Smooth muscle cell (in vitro differentiated cells): Measurements from ENCODE around the gene MED22. TPM values are rescaled to one million over a fixed set of nuclear protein-coding genes. Genes with fewer than 3 reads are reported as not detected.

Experiments used
- DNase-seq: peaks from one replicate; lab custom pipeline; 2025; ENCODE audit not compliant: unreplicated experiment; lab: John Stamatoyannopoulos, UW
- H2AFZ ChIP-seq: fragments of 200-600 bp; sonication (generic); 2 replicates; pipeline ENCODE4 v1.6.0; 2016; ENCODE audit warnings: antibody characterized with exemption, low read depth, mild to moderate bottlenecking
- H3F3A ChIP-seq: fragments of 200-600 bp; sonication (generic); 2 replicates; pipeline ENCODE4 v1.6.0; 2017; ENCODE audit warnings: antibody characterized with exemption, low read depth
- H3K27ac ChIP-seq: fragments of 200-600 bp; sonication (generic); 2 replicates; pipeline ENCODE4 v1.5.1; 2016; ENCODE audit warnings: low read depth, mild to moderate bottlenecking
- H3K27me3 ChIP-seq: fragments of 200-600 bp; sonication (generic); 2 replicates; pipeline ENCODE4 v1.6.1; 2016; ENCODE audit warnings: low read depth, mild to moderate bottlenecking
- H3K36me3 ChIP-seq: fragments of 200-600 bp; sonication (generic); 2 replicates; pipeline ENCODE4 v1.5.1; 2016; ENCODE audit warnings: low read depth
- H3K4me1 ChIP-seq: fragments of 200-600 bp; sonication (generic); 2 replicates; pipeline ENCODE4 v1.5.1; 2016; ENCODE audit warnings: low read depth
- H3K4me2 ChIP-seq: fragments of 200-600 bp; sonication (generic); 2 replicates; pipeline ENCODE4 v1.6.0; 2016; ENCODE audit warnings: mild to moderate bottlenecking
- H3K4me3 ChIP-seq: fragments of 200-600 bp; sonication (generic); 2 replicates; pipeline ENCODE4 v1.5.1; 2016; ENCODE audit warnings: mild to moderate bottlenecking
- H3K79me2 ChIP-seq: fragments of 200-600 bp; sonication (generic); 2 replicates; pipeline ENCODE4 v1.6.0; 2016; ENCODE audit warnings: low read depth, mild to moderate bottlenecking
- H3K9ac ChIP-seq: fragments of 200-600 bp; sonication (generic); 2 replicates; pipeline ENCODE4 v1.6.0; 2016; ENCODE audit warnings: low read depth
- H3K9me3 ChIP-seq: fragments of 200-600 bp; sonication (generic); replicated peaks from 2 replicates; pipeline ENCODE4 v1.5.1; 2016; ENCODE audit warnings: low read depth
- H4K20me1 ChIP-seq: fragments of 200-600 bp; sonication (generic); 2 replicates; pipeline ENCODE4 v1.6.0; 2016; ENCODE audit warnings: low read depth
- WGBS: methylation state at CpG from one replicate; pipeline ENCODE4 v1.1.7; 2016; ENCODE audit warnings: low lambda C conversion rate; 5-methylcytosine and 5-hydroxymethylcytosine counted together
- polyA plus RNA-seq: library from polyadenylated mRNA; unstranded; fragments of >200 nt; fragmentation: Nextera tagmentation; extraction: Ambion mirVana; gene quantifications from 2 replicates; pipeline ENCODE4 v1.2.1, GENCODE V29; 2016
- total RNA-seq: library from RNA; depleted of rRNA; stranded (reverse); fragments of >200 nt; gene quantifications from 2 replicates; pipeline ENCODE4 v1.2.3, GENCODE V29; 2014
- TF ChIP-seq, protein P1 (sequence below): fragments of 200-600 bp; sonication (generic); IDR thresholded peaks from 2 replicates; pipeline ENCODE4 v1.5.1; 2017; ENCODE audit warnings: borderline replicate concordance, mild to moderate bottlenecking, antibody characterized with exemption; ENCODE audit not compliant: insufficient read depth, poor library complexity, severe bottlenecking

Gene MED22
- total and polyA plus RNA-seq, 2 experiments from 2014 or later = 9.0 to 17.9 TPM

GRCh38 chr9:133352635-133353340 lies 4.9 kb upstream of the MED22 start:
- no peak overlapping the region for H3K4me2 ChIP-seq
- H3F3A ChIP-seq = peaks cover 57% of the 10 kb centered on the region
- WGBS = 93% methylated on average over 8 of the region's 8 CpGs
- peaks cover 43% of the 10 kb centered on the region for H3K79me2 ChIP-seq
- TF ChIP-seq, protein P1, sequence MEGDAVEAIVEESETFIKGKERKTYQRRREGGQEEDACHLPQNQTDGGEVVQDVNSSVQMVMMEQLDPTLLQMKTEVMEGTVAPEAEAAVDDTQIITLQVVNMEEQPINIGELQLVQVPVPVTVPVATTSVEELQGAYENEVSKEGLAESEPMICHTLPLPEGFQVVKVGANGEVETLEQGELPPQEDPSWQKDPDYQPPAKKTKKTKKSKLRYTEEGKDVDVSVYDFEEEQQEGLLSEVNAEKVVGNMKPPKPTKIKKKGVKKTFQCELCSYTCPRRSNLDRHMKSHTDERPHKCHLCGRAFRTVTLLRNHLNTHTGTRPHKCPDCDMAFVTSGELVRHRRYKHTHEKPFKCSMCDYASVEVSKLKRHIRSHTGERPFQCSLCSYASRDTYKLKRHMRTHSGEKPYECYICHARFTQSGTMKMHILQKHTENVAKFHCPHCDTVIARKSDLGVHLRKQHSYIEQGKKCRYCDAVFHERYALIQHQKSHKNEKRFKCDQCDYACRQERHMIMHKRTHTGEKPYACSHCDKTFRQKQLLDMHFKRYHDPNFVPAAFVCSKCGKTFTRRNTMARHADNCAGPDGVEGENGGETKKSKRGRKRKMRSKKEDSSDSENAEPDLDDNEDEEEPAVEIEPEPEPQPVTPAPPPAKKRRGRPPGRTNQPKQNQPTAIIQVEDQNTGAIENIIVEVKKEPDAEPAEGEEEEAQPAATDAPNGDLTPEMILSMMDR = no peak
- no peak overlapping the region for H3K4me3 ChIP-seq
- DNase-seq = no peak
- H2AFZ ChIP-seq = no peak overlapping the region
- no peak overlapping the region for H3K9ac ChIP-seq
- no peak overlapping the region for H3K27ac ChIP-seq
- peaks cover 19% of the 10 kb centered on the region for H3K4me1 ChIP-seq
- H3K27me3 ChIP-seq = no peaks in the 10 kb centered on the region
- no peaks in the 10 kb centered on the region for H3K9me3 ChIP-seq
- peaks cover 60% of the 10 kb centered on the region for H4K20me1 ChIP-seq
- H3K36me3 ChIP-seq = no peaks in the 10 kb centered on the region

GRCh38 chr9:133351908-133352634 lies 4.1 kb upstream of the MED22 start:
- peaks cover 17% of the 10 kb centered on the region for H3K4me1 ChIP-seq
- DNase-seq = no peak
- no peak overlapping the region for H3K4me2 ChIP-seq
- no peaks in the 10 kb centered on the region for H3K27me3 ChIP-seq
- no peak overlapping the region for H3K27ac ChIP-seq
- peaks cover 57% of the 10 kb centered on the region for H3F3A ChIP-seq
- no peak overlapping the region for H2AFZ ChIP-seq
- peaks cover 46% of the 10 kb centered on the region for H3K79me2 ChIP-seq
- no peak overlapping the region for H3K4me3 ChIP-seq
- H3K9ac ChIP-seq = no peak overlapping the region
- no peaks in the 10 kb centered on the region for H3K9me3 ChIP-seq
- TF ChIP-seq, protein P1 = peak; percentile 46
- 84% methylated on average over 14 of the region's 14 CpGs for WGBS
- no peaks in the 10 kb centered on the region for H3K36me3 ChIP-seq
- peaks cover 53% of the 10 kb centered on the region for H4K20me1 ChIP-seq

DNA sequence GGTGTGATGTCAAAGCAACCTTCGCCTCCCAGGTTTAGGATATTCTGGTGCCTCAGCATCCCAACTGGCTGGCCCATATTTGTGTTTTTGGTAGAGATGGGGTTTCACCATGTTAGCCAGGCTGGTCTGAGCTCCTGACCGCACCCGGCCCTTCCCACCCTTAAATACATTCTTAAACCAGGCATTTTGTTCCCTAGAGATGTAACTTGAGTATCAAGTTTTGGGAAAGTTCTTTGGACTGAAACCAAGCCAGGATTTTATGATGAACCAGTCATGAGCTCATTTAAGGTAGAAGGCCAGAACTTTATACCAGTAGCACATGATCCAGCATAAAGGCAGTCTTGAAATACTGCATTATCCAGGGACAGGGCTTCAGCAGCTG lies 3.6 kb upstream of the MED22 start:
- Histone ChIP-seq H2AFZ (no peak overlapping the region), H3K36me3 (no peaks in the 10 kb centered on the region), H3F3A (peaks cover 57% of the 10 kb centered on the region), H4K20me1 (peaks cover 57% of the 10 kb centered on the region), H3K4me3 (no peak overlapping the region), H3K9me3 (no peaks in the 10 kb centered on the region), H3K4me1 (peaks cover 19% of the 10 kb centered on the region), H3K4me2 (no peak overlapping the region), H3K9ac (no peak overlapping the region), H3K27ac (peak overlapping the region; percentile 97), H3K27me3 (no peaks in the 10 kb centered on the region), H3K79me2 (peaks cover 46% of the 10 kb centered on the region)
- WGBS = 98% methylated on average over 3 of the region's 3 CpGs
- TF ChIP-seq, protein P1 = no peak
- no peak for DNase-seq
